HCEC 1CT (cell line): ENCODE data around the gene CCDC68.

Experiments used
- DNase-seq: peaks from one replicate; pipeline ENCODE4 v3.0.0-alpha.2; 2017

Gene CCDC68

DNA sequence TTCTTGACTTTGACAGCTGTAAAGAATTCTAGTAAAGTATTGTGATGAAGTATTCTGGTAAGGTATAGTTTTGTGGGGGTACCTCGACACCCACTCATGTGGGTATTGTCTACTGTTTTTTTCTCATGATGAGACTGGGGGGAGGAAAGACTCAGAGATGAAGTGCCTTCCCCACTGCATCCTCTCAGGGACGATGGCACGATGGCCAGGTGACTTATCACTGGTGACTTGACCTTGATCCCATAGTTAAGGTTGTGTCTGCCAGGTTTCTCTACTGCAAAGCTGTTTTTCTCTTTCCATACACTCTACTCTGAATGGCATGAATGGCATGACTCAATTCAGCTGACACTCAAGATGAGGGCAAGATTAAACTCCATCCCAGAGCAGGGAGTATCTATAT is 936 bp upstream of the CCDC68 start:
- DNase-seq: no peak

DNA sequence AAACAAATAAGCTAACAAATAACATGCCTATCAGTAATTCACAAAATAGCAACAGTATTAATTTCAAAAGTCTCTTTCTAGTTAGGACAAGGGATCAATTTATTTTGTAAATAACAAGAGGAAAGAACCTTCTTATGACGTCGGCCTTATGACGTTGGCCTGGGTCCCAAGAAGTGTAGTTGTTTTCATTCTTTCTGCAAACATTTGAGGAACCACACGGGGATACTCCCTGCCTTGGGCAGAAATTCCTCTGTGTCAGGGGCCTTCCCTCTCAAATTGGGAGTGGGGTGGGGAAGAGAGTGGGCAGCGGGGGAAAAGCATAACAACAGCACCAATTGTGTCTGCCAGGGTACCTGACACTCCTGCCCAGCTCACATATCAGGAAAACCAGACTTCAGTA is 1.3 kb downstream of the CCDC68 start:
- peak; percentile 38 for DNase-seq

DNA sequence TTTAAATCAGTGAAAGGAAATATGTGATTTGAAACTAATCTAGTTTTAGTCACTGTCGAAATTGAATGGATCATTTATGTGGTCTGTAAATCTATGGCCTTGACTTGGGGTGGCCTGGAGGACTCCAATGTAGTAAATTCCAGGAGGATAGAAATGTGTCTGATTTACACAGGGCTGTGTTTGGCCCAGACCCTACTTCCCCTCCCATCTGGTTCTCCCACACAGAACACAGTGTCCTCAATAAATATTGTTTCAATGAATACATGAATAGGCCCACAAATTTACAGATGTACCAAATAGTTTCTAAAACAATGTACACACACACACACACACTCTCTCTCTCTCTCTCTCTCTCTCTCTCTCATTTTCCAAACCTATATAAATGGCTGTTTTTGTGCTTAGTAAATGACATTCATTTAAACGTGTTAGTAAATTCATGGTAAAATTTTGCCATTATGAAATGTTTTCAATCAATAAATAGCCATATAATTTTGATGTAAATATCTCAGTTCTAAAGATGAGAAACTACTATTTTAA is 1.9 kb downstream of the CCDC68 start:
- DNase-seq: no peak

DNA sequence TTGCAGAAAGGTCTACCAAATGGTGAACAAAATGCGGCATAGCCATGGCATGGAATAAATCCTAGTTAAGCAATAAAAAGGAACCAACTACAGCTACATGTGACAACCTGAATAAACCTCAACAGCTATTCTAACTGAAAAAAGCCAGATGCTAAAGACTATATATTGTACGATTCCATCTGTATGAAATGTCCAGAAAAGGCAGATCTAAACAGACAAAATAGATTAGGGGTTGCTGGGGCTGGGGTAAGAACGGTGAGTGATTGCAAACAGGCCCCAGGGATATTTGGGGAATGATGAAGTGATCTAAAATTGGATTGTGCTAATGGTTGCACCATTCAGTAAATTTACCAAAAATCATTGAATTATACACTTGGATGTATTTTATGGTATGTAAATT is 2.8 kb downstream of the CCDC68 start:
- DNase-seq: no peak

DNA sequence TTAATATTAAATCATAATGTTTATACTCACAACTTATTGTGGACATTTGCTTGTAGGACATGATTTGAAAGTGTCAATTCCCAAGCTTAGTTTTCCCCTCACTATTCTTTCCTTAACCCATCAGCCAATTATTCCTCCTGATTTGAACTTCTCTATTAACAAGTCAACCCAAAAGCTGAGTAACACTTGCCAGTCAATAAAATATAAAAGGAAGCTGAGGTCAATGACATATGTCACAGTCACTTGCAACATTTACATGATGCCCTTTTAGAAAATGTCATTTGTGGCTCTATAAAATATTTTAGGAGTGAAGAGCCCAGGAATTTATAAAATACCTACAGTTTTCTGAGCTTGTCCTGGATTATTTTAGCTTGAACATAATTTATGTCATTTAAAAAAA is 7.2 kb downstream of the CCDC68 start:
- DNase-seq: no peak

DNA sequence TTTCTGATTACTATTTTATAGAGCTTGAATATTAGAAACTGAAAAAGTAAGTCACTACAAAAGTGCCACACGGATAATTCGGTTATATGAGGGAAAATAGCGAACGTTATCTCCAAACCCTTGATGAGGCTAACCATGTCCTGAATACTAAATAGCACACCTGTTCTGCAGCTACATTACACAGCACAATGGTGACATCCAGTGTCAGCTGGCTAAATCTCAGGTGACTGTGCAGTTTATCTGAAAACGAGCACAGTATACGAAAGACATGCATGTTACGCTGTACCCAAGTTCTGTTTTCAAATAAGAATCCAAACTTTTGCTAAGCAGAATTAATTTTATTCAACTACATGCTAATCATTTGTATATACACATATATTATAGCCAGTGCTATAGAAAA is 9.0 kb downstream of the CCDC68 start:
- DNase-seq: no peak

DNA sequence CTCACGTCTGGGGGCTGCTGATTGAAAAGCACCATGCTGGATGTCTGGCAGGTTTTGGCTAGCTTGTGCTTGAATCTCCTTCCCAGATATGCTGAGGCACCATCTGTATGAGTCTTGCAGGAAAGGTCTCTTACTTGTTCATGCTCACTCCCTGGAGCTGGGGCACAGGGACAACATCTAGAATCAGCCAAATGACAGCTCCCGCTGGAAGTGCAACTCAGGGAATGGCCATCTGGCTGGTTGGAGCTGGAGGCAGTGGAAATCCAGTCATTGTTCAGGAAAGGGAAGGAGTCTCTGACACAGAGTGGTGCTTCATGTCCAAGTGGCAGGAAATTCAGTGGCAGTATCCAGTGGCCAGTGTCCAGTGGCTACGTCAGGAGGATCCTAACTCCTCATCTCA is 9.7 kb downstream of the CCDC68 start:
- DNase-seq: no peak

DNA sequence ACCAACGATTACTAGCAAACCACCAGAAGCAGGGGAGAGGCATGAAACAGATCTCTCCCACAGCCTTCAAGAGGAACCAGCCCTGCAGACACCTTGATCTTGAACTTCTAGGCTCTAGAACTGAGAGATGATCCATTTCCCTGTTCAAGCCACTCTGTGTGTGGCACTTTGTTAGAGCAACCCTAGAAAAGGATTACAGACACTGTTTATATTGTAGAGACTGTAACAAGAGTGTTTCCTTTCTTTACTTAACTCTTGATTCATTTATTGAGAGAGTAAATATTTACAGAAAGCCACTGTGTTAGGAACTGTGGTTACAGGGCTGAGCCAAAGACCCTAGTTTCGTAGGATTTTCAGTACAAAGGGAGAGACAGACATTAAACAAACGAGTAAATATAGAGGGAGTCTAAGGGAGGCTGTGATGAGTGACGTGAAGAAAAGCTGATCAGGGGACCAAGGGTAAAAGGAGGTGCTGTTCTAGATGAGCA is 10.9 kb downstream of the CCDC68 start:
- DNase-seq: peak; percentile 5

DNA sequence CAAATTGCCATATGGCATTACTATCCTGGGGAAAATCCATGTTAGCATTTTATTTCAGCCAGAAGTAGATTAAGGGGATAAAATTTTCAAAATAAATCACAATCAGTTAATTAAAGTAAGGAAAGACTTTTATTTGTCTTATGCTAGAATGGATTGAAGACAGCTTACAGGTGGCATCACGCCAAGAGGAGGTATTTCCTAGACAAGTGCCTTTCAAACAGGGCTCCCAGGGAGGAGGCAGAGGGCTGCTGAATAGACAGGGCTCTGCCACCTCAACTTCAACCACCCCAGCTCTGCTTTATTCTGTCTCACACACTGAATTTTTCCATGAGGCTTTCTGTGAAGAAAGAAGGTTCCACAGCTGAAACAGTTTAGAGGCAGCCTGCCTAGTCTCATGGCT is 12.2 kb downstream of the CCDC68 start:
- peak; percentile 17 for DNase-seq

DNA sequence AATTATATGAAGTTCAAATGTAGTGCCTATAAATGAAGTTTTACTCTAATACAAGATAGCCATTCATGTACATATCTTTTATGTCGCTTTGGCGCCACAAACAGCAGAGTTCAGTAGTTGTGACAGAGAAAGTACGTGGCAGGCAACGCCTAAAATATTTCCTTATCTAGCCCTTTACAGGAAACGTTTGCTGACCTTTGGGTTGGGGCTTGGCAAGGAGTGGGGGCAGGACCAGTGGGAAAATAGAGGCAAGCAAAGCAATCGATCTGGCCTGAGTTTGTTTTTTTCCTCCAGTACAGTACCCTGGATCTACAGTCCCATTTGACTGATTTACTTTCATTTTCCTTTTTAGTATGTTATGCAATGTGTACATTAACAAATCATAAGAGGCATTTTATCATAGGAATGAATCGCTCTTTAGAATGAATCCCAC is 13.1 kb downstream of the CCDC68 start:
- DNase-seq: peak; percentile 66

DNA sequence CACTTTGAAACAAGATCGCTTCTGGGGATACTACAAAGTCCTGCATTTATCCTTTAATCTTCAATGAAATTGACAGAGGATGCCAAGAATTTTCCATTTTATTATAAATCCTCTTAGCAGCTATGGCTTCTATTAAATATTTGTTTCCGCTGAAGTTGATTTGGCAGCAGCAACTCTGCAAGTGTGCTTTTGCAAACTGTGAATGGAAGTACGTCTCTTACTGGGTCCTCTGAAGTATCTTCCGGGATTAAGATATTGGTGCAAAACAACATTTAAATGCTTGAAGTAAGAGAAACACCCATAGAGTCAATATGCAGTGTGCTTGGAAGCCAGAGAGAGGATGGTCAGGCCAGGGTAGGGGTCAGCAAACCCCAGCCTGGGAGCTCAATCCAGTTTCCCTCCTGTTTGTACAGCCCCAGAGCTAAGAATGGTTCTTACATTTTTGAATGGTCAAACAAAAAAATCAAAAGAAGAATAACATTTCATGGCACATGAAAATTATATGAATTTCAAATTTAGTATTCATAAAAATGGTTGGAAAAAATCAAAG is 13.6 kb downstream of the CCDC68 start:
- no peak for DNase-seq

DNA sequence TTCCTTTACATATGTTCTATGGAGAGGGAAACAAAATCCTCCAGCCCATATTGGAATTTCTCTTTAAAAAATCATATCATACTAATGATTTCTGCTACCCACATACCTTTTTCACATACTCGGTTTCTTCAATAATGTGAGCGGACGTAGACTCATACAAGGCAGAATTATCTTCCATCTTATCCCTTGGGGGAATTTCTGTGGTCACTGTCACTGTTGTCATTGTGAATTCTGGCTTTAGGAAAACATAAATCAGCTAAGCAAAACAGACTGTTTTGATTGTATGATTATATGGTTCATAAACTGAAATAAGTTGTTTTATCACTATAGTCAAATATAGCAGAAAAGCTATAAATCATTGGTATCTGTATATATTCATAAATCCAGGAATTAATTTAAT is 16.7 kb downstream of the CCDC68 start:
- DNase-seq: no peak

DNA sequence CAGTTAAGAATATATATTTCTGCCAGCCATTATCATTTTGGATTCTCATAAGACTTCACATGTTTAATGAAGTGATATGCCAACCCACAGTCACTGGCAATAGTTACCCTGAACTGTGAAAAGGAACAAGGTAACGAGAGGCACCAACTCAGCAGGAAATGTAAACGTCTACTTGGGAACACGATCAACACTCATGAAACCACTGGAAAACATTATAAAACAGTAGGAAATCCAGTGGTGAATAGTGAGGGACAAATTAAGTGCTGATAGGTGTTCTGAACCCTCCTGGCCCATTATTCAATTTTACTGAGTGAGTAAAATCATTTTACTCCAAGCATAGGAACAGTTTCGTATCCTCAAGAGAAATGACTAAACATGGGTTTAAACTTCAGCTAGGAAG is 17.1 kb downstream of the CCDC68 start:
- no peak for DNase-seq

DNA sequence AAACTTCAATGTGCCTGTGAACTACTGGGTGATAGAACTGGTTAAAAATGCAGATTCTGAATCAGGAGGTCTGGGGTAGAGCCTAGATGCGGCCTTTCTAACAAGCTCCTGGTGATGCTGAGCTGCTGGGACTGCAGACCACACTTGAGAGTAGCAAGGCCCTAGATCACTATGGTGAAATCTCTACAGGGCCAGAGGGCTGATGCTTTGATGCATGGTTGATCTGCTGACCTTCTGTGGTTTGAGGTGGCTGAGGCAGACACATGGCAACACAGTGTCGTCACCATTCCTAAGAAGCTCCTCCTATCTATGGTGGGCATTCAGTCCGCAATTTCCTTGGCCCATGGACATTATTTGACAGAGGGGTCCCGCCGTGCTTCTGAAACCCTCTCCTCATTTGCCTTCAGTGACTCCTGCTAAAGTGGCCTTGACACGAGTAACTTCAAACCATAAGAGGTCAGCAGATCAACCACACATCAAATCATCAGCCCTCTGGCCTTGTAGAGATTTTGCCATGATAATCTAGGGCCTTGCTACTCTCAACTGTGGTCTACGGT is 19.8 kb downstream of the CCDC68 start:
- peak; percentile 35 for DNase-seq

DNA sequence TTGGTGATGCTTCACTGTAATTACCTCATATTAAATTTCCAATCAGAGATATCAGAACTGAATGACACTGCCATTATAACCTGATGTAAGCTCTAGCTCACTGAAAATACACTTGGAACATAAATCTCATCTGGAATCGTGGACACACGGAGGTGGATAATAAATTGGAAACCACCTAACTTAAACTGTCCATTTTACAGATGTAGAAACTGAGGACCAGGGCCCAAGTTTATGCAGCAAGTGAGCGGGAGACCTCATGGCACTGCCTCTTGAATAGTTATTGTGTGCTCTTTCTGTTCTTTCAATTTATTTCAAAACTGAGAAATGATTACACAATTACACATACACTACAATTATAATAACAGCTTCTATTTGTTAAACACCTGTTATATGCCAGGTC is 20.8 kb downstream of the CCDC68 start:
- DNase-seq: no peak

DNA sequence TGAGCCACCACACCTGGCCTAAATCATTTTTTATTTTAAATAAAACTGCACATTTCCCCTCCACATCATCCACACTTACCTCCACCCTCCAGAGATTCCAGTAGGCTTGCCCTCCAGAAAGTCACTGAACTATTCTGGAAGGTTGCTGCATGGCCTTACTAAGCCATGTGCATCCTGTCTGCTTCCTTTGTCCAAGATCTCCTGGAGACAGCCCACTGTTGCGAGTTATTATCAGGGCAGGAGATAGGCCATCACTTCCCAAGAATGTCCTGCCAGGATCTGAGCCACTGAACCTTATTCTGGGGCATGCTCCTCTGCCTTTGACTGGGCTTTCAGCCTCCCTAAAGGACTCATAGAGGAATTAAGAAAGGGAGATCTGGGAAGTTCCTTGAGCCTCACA is 26.8 kb downstream of the CCDC68 start:
- DNase-seq: no peak

DNA sequence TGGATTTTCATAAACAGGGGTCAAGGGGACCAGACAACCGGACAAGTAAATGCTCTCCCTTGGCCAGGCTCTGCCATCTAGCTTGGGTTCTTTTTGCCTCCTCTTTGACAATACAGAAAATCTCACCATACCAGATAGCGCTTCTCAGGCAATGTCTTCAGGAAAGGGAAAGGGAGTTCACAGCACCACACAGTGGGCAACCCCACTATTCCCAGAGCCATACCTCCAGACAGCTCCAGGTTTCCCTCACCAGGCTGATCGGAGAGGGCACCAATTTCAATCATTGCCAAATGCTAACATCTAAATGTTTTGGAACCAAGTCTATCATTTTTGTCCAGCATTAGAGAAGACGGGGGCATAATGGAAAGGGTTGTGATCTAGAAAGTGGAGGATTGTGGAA is 28.1 kb downstream of the CCDC68 start:
- DNase-seq: no peak

DNA sequence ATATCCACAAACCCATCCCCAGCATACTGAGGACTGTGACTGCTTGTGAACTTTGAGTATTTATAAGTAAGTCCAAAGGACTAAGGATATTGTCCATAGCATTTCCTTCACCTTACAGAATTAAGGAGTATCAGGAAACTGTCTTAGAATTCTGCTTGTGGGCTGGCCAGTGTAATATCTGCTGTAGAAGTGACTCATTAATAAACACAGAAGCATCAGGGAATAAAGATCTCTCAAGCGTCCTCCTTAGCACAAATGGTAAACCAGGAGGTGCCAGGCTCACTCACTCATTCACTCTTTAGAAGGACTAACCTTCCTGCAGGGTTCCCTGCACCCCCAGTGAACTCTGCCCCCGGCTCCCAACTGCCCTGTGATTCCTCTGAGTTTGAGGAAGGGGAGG is 31.0 kb downstream of the CCDC68 start:
- no peak for DNase-seq

DNA sequence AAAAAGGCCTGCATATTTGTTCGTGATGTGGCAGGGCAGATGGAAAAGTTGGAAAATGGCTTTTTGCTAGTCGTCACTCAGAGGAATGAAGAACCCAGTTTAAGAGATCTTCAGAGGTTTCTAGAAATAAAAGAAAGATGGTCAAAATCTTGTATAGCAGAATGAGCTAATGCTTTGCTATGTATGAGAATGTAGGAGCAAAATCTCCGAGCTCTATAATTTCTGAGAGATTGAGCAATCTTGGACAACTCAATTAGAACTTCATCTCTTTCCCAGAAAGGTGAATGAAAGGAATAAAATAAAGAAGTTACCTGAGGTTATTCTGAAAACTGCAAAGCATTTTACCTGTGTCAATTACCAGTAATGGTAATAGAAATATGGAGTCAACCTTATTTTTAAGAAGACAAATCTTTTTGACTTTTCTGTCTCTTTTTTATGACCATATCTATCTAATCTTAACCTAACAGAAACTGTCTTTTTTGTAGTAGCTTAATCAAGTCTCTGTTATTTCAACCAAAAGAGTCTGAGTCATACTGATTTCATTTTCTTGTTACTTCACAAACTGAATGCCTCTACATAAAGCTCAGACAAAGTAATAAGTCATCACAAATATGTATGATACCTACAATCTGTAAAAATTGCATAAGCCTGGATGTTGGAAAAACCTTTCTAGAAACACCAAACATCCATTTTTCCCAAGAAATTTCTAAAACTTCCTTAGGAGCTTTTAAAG is 32.5 kb downstream of the CCDC68 start:
- peak; percentile 72 for DNase-seq

DNA sequence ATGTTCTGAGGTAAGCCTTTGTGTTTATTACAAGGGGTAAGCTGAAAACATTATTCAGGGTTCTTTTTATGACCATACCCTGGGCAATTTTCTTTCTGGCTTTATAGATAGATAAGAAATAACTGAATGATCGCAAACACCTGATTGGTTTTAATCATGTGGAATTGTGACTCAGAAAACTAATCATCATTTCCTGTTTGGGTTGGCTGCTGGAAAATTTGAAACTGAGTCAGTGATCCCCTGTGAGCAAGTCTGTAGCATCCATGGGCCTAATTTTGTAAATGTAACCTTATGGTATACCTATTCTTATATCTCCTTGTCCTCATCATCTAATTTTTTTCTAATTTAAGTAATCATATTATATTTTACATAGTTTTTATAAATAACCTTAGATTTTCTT is 34.3 kb downstream of the CCDC68 start:
- peak; percentile 49 for DNase-seq

DNA sequence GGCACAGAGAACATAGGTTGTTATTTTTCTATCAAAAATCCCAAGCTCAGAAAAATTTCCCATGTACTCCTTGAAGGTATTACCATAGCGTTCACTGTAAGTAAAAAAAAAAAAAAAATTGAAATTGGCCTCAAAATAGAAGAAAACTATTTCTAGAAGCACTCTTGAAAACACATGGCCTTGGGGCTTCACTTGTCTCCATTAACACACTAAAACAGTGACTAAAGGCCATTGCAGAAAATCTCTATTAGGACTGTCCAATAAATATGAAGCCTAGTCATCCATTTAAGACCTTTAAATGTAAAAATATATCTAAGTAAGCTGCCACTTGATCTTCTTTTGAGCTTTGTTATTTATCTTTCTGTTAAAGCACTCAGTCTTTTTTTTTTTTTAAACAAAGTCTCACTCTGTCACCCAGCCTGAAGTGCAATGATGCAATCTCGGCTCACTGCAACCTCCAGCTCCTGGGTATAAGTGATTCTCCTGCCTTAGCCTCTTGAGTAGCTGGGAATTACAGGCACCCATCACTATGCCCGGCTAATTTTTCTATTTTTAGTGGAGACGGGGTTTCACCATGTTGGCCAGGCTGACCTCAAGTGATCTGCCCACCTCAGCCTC is 35.8 kb downstream of the CCDC68 start:
- DNase-seq: no peak

DNA sequence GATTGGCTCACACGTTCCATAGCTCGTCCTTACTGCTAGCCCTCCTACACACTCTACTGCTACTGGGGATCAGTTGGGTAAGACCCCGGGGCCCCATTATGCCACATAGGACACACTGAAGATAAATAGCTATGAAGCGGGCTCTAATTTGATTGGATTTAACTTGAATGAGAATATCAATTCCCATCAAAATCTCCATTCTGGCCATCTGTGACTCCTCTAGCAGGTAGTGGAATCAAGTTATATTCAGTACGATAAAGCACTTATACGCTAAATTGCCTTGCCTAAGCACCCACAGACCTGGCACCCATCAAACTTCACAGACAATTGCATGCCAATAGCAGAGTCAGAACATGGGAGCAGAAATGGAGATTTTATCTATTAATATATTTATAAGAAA is 39.8 kb downstream of the CCDC68 start:
- DNase-seq: no peak

DNA sequence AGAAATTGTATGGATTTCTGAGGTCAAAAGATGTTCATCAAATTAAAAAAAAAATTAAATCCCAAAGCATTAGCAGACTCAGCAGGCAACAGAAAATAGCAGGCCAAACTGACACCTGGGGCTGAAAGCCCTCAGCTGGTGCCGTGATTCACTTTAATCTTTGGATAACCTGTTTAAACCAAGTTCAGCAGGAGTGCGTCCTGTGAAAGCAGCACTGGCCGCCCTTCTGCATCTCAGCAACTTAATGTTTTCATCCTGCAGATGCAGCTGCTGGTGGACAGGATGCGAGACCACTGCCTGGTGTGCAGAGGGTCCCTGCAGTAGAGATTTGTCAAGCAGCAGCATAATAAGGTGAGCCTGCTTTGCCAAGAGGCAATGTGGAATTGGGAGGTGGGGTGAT is 41.2 kb downstream of the CCDC68 start:
- DNase-seq: no peak

DNA sequence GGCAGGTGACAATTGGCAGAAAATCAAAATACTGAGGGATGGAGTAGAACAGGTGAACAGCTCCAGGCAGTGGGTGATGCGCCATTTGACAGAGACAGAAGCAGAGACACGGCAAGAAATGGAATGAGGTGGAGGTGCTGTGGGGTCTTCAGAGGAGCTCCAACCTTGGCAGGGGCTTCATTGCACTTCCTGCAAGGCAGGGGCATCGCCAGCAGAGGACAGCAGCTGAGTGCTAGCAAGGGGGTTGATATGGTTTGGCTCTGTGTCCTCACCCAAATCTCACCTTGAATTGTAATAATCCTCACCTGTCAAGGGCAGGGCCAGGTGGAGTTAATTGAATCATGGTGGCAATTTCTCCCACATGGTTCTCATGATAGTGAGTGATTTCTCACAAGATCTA is 42.8 kb downstream of the CCDC68 start:
- no peak for DNase-seq
